Adrenal gland (tissue), 5 donors: ENCODE data around the gene SMIM7.

Experiments used
- CTCF ChIP-seq, 6 experiments: fragments of 450-650 bp in 4 of 6; fragments of 200-600 bp in 2 of 6; sonication (generic) in 1 of 6; IDR thresholded peaks; 1 replicate in 5 of 6; 2 replicates in 1 of 6; pipeline versions ENCODE4 v1.5.1 to v1.8.0; 2016 to 2021; ENCODE audit warnings: antibody characterized with exemption in 6 of 6, mild to moderate bottlenecking in 2 of 6, moderate library complexity in 1 of 6
- POLR2A ChIP-seq, 2 donors: fragments of 450-650 bp; IDR thresholded peaks; one replicate each; pipeline ENCODE4 v1.6.1; 2017; ENCODE audit warnings: antibody characterized with exemption in 2 of 2, mild to moderate bottlenecking in 2 of 2, moderate library complexity in 1 of 2
- donor health status: DM: no; HTN: no; CAD: no.

GRCh38 chr19:16623066-16623465, 36.9 kb downstream of the SMIM7 start:
- TF ChIP-seq CTCF (IDR thresholded peaks at IDR 0.05): no peak
- TF ChIP-seq POLR2A (IDR thresholded peaks at IDR 0.05): no peak
